GM21390 (cell line): ENCODE data around the gene TOX3.

Source experiments
- ATAC-seq: cut with Tn5 transposase; IDR thresholded peaks from one replicate; pipeline ENCODE4 v1.9.1; 2021; ENCODE audit not compliant: unreplicated experiment

Gene TOX3

GRCh38 chr16:52494621-52495020 is 52.3 kb downstream of the TOX3 start:
- ATAC-seq: no peak

DNA sequence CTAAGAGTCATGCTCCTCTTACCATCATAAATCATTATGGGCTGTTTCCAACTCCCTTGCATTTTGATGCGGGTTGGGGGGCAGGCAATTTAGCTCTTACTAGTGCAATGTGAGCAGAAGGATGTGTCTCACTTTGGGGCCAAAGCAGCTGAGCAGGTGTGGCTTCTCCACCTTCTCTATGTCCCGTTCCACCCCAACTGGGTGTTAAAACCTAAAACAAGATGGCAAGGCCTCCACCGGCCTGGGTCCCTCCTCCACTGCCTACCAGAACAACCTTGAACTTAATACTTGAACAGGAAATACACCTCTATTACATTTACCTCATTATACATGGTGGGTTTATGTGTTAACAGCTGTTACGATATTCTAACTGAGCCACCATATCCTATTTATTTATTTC is 52.8 kb downstream of the TOX3 start:
- no peak for ATAC-seq

DNA sequence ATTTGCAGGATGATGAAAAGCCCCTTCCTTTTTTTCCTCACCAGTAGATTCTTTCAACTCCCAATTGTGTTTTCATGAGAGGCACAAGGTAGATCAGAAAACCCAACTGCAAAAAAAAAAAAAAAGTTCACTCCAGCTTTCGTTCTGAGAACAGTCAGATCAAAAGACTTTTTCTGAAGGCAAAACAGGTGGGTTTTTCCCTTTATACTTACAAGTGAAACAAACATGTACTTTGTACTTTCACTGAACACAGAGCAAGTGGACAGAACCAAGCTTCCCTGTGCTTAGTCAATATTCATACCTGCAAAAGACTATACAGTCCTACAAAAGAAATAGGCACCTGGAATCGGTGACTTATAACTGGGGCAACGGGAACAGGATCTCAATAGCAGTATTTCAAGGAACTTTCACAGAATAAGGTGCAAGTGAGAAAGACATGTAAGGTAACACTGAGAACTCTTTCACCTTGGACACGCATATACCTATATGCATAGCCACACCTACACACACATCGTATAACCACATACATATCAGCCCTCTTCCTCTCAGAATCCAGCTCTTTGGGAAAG is 54.1 kb downstream of the TOX3 start:
- ATAC-seq: no peak

DNA sequence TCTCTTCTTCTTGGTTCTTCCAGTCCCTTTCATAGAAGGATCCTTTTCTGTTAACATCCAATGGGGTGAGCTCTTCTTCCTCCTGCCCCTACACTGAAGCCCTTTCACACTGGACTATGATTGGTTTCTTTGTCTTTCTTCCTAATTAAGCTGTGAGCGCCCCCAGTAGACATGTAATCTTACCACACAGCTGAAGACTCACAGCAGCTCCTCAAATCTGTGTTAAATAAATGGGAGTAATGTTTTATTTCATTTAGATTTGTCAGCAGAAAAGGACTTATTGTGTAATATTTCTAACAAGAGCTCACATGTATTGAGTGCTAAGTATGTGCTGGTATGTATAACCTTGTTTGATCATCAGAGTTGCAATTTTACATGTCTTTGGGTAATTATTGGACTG is 55.7 kb downstream of the TOX3 start:
- ATAC-seq: no peak

DNA sequence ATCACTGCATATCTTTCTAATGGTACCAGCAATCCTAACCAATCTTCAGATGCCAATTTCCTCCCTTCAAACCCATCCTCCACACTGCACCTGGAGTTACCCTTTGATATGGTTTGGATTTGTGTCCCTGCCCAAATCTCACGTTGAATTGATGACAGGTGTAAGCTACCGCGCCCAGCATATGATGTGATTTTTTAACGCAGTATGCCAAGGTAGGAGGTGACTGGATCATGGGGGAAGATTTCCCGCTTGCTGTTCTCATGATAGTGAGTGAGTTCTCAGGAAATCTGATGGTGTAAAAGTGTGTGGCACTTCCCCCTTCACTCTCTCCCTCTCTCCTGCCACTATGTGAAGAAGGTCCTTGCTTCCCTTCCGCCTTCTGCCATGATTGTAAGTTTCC is 57.0 kb downstream of the TOX3 start:
- no peak for ATAC-seq

- ATAC-seq: no peak
Observed at GRCh38 chr16:52488837-52489289, 58.1 kb downstream of the TOX3 start.

- no peak for ATAC-seq
Observed at GRCh38 chr16:52487849-52488457, 59.0 kb downstream of the TOX3 start.

DNA sequence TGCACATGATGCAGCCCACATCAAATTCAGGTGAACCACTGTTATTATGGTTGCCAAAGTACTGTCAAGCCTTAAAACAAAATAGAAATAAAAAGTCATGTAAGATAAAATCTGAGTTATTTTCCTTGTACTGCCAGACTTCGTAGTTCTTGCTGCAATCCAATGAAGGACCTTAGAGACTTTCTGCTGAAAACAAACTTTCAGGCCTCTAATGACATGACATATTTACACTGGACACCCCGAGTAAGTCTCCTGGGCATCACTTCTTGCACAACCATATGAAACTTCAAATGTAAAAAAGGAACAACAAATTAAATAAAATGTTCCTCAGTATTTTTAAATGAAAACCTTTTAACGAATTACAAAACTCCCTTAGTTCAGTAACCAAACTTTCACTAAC is 66.7 kb downstream of the TOX3 start:
- ATAC-seq: no peak

- ATAC-seq: no peak
Observed at GRCh38 chr16:52476111-52476510, 70.8 kb downstream of the TOX3 start.

DNA sequence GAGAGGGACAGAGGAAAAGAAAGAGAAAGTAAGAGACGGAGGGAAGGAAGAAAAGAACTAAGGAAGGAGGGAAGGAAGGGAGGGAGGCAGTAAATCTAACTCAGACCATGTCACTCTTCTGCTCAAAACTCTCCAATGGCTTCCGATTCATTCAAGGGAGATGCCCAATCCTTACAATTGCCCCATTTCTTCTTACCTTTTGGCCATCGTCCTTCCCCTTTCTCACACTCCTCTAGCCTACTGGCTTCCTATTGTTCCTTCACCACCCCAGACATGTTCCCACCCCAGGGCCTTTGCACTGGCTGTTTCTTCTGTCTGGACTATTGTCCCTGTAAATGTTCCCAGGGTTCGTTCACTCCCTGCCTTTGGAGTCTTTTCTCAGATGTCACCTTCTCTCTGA is 72.3 kb downstream of the TOX3 start:
- no peak for ATAC-seq

GRCh38 chr16:52473096-52473495 is 73.8 kb downstream of the TOX3 start:
- no peak for ATAC-seq

DNA sequence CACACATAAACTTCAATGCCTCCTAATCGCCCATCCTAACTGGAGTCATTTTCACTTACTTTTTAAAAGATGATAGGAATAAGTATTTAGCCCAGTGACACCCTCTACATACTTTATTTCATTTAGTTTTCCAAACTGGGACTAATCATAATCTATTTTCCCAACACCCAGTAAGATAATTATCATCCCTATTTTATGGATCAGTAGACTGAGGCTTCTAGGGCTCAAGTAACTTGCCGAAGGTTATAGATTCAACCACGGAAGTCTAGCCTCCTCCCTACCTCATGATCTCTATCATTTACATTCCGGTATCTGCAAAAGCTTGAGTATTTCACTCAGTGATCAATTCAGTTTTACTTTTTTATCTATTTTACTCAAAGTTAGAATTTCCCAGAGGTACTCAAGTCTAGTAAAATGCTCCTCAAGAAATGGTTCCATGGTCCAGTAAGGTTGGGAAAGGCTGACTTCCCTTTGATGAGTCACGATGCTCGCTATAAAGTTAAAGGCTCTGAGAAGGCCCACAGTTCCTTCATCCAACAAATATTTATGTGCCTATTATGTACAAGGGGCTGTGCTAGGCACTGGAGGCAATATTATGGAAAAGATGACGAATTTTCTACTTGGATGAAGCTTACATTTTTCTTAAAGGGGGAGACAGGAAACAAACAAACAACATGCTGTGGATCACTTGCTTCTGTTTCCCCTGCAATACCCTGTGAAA is 75.1 kb downstream of the TOX3 start:
- ATAC-seq: no peak

DNA sequence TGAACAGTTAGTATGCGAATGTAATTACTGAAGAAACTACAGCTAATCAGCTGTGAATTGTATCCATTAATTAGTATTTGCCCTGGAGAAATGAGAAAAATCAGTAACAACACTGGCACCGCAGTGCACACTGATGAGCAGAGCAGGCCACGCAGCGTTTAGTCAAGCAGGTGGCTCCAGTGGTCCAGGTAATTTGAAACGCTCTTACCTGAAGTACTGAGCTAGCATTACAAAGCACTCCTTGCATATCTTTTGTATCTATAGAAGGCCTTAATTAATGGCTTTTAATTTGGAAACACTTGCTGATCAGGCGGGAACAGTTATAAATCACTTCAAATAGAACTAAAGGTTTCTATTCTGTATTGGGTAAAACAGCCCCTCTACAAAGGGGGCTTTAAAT is 76.4 kb downstream of the TOX3 start:
- ATAC-seq: no peak

DNA sequence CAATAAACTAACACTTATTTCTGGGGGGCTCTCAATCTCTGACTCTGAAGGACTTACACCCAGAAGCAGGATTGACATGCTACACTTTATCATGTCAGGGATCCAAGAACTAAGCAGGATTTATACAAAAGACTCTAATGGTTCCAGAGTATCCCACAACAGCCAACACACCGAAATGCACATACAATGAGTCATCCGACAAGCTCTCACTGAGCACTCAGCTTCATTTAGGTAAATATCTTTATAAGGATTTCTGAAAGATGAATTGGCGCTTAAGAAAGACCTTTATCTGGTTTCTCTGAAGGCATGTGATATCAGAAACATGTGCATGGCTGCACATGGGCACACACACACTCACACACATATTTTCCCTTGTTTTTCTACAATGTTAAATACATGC is 77.2 kb downstream of the TOX3 start:
- ATAC-seq: no peak

- ATAC-seq: no peak
Observed at GRCh38 chr16:52469091-52469490, 77.9 kb downstream of the TOX3 start.

- ATAC-seq: no peak
Observed at GRCh38 chr16:52467753-52468152, 79.2 kb downstream of the TOX3 start.

DNA sequence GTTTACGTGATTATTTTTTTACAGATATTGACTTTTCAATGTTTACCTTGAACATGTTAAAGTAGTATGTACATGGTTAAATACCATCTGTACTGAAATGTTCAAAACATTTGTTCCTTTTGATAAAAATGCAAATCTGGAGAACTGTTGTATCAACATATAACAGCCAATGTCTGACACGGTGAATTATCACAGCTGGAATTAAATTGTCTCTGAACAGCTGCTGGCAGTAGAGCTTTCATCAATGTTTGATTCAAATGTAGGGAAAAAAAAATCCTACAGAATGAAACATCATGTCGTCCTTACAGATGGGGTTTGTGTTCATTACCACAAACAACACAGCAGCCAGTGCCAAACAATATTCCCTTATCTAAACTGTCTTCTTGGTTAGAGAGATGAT is 79.9 kb downstream of the TOX3 start:
- no peak for ATAC-seq

- no peak for ATAC-seq
Observed at GRCh38 chr16:52465711-52466267, 81.2 kb downstream of the TOX3 start.

DNA sequence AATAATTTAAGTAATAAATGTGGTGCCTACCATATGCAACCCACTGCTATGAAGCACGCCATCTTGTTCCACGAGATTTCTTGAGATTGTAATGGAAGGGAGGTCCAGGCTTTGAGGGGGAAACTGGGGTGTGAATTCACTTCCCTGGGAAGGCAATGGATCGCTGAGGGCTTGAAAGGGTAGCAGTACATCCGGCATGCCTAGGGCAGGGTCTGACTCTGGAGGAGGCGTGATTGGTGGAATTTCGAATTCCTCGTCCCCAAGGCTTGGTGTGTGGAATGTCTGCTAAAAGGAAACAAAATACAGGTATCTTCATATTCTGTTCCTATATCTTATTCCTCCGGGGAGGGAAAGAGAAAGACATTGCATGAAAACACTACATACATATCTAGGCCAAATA is 83.0 kb downstream of the TOX3 start:
- ATAC-seq: no peak

- ATAC-seq: no peak
Observed at GRCh38 chr16:52462816-52463215, 84.1 kb downstream of the TOX3 start.

DNA sequence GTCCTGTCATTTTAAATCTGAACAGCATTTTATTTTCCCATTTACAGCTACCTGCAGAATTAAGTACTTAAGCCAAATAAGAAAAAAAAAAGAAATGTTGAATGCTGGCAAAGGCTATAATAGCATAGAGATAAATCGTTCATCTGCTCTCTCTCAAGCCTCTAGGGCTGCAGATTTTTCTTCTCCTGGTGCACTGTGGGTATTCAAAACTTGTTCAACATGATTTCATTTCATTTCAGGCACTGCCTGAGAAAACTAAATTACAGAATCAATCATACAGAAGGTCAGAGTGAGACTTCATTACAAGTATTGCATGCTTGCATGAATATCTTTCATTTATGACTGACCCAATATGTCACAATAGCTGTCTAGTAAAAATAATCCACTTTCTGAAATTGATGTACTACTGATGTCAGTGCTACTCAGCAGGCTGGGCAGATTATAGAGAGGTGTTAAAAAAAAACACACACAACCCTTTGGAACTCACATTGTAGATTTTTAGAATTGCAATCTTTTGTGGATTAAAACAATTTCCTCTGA is 86.2 kb downstream of the TOX3 start:
- ATAC-seq: no peak

DNA sequence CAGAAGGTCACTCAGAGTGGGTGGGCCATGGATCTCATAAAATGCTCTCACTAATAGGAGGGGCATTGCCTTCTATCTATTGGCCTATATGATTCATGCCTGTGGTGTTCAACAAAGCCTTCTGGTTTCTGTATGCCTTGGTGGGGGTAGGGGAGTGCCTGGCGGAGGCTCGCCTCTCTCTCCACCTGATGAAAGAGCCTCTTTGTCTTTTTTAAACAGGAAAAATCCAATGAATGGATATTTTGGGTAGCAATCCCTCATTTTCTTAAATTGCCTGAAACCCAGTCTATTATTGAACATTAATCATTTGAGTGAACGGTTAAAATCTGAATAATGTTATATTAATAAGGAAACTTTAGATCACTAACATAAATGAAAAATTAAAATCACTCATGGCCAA is 90.6 kb downstream of the TOX3 start:
- ATAC-seq: no peak
